ENCODE data around the gene RHEB.

The RHEB gene

DNA sequence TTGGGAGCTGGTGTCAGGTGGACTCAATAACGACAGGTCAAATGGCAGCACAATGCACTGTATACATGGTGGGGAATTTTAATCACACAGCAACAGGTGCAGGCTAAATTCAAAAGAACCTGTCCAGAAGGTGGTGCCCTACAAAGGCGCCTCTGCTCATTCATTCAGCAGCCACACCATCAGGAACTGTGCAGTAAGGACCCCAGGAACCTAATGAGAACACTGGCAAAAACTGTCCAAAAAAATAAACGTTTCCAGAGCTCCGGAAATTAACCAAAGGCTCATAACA is 57.8 kb downstream of the RHEB start:
- no peak for ATAC-seq
- TF ChIP-seq CREB5 (CRISPR knock-in tag; IDR thresholded peaks at IDR 0.05; ENCODE audit: low read depth) (no peak), CSDC2 (CRISPR knock-in tag; IDR thresholded peaks at IDR 0.05) (no peak), SNAI2 (CRISPR knock-in tag; IDR thresholded peaks at IDR 0.05) (no peak), ZNF8 (CRISPR knock-in tag; IDR thresholded peaks at IDR 0.05) (no peak), BACH2 (CRISPR knock-in tag; IDR thresholded peaks at IDR 0.05; ENCODE audit: borderline replicate concordance) (no peak)
- TF ChIP-seq, protein P1, sequence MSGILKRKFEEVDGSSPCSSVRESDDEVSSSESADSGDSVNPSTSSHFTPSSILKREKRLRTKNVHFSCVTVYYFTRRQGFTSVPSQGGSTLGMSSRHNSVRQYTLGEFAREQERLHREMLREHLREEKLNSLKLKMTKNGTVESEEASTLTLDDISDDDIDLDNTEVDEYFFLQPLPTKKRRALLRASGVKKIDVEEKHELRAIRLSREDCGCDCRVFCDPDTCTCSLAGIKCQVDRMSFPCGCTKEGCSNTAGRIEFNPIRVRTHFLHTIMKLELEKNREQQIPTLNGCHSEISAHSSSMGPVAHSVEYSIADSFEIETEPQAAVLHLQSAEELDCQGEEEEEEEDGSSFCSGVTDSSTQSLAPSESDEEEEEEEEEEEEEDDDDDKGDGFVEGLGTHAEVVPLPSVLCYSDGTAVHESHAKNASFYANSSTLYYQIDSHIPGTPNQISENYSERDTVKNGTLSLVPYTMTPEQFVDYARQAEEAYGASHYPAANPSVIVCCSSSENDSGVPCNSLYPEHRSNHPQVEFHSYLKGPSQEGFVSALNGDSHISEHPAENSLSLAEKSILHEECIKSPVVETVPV (CRISPR knock-in tag; IDR thresholded peaks at IDR 0.05) = no peak
- TF ChIP-seq, protein P2, sequence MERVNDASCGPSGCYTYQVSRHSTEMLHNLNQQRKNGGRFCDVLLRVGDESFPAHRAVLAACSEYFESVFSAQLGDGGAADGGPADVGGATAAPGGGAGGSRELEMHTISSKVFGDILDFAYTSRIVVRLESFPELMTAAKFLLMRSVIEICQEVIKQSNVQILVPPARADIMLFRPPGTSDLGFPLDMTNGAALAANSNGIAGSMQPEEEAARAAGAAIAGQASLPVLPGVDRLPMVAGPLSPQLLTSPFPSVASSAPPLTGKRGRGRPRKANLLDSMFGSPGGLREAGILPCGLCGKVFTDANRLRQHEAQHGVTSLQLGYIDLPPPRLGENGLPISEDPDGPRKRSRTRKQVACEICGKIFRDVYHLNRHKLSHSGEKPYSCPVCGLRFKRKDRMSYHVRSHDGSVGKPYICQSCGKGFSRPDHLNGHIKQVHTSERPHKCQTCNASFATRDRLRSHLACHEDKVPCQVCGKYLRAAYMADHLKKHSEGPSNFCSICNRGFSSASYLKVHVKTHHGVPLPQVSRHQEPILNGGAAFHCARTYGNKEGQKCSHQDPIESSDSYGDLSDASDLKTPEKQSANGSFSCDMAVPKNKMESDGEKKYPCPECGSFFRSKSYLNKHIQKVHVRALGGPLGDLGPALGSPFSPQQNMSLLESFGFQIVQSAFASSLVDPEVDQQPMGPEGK (CRISPR knock-in tag; IDR thresholded peaks at IDR 0.05; ENCODE audit: borderline replicate concordance) = no peak

- TF ChIP-seq OSR1 (CRISPR knock-in tag; IDR thresholded peaks at IDR 0.05) = no peak
- no peak for TF ChIP-seq ISL1 (CRISPR knock-in tag; IDR thresholded peaks at IDR 0.05)
- no peak for TF ChIP-seq ARNTL (CRISPR knock-in tag; IDR thresholded peaks at IDR 0.05; ENCODE audit: borderline replicate concordance, low read depth)
- TF ChIP-seq, protein P2 (CRISPR knock-in tag; IDR thresholded peaks at IDR 0.05; ENCODE audit: borderline replicate concordance) = no peak
- TF ChIP-seq ZFP30 (CRISPR knock-in tag; IDR thresholded peaks at IDR 0.05) = no peak
- no peak for TF ChIP-seq TSHZ2 (CRISPR knock-in tag; IDR thresholded peaks at IDR 0.05)
- no peak for TF ChIP-seq ZNF8 (CRISPR knock-in tag; IDR thresholded peaks at IDR 0.05)
- TF ChIP-seq, protein P3, sequence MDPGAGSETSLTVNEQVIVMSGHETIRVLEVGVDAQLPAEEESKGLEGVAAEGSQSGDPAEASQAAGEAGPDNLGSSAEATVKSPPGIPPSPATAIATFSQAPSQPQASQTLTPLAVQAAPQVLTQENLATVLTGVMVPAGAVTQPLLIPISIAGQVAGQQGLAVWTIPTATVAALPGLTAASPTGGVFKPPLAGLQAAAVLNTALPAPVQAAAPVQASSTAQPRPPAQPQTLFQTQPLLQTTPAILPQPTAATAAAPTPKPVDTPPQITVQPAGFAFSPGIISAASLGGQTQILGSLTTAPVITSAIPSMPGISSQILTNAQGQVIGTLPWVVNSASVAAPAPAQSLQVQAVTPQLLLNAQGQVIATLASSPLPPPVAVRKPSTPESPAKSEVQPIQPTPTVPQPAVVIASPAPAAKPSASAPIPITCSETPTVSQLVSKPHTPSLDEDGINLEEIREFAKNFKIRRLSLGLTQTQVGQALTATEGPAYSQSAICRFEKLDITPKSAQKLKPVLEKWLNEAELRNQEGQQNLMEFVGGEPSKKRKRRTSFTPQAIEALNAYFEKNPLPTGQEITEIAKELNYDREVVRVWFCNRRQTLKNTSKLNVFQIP (CRISPR knock-in tag; IDR thresholded peaks at IDR 0.05; ENCODE audit: borderline replicate concordance, low read depth) = no peak
- TF ChIP-seq, protein P1 (CRISPR knock-in tag; IDR thresholded peaks at IDR 0.05) = no peak
- no peak for TF ChIP-seq CREB5 (CRISPR knock-in tag; IDR thresholded peaks at IDR 0.05; ENCODE audit: low read depth)
- no peak for TF ChIP-seq TOX (CRISPR knock-in tag; IDR thresholded peaks at IDR 0.05; ENCODE audit: borderline replicate concordance)
- no peak for TF ChIP-seq TCF4 (CRISPR knock-in tag; IDR thresholded peaks at IDR 0.05; ENCODE audit: borderline replicate concordance)
- no peak for TF ChIP-seq PPARA (CRISPR knock-in tag; IDR thresholded peaks at IDR 0.05; ENCODE audit: borderline replicate concordance)
- ATAC-seq = peak; percentile 1; the same call in 1 of the 3 replicates
Measured at GRCh38 chr7:151461096-151461941, 58.4 kb downstream of the RHEB start.
